ENCODE data around the gene SRGAP2C.
"Not testable (repeated sequence)": the region's sequence is repeated elsewhere in the genome, so short reads cannot be mapped to it uniquely, and the experiment has no call there.

GRCh38 chr1:121221770-121222169 is 37.0 kb downstream of the SRGAP2C start:
- TF ChIP-seq CTCF, POLR2A (IDR thresholded peaks at IDR 0.05): not testable (repeated sequence)
